Measurements from ENCODE around the gene ATXN1.

DNA sequence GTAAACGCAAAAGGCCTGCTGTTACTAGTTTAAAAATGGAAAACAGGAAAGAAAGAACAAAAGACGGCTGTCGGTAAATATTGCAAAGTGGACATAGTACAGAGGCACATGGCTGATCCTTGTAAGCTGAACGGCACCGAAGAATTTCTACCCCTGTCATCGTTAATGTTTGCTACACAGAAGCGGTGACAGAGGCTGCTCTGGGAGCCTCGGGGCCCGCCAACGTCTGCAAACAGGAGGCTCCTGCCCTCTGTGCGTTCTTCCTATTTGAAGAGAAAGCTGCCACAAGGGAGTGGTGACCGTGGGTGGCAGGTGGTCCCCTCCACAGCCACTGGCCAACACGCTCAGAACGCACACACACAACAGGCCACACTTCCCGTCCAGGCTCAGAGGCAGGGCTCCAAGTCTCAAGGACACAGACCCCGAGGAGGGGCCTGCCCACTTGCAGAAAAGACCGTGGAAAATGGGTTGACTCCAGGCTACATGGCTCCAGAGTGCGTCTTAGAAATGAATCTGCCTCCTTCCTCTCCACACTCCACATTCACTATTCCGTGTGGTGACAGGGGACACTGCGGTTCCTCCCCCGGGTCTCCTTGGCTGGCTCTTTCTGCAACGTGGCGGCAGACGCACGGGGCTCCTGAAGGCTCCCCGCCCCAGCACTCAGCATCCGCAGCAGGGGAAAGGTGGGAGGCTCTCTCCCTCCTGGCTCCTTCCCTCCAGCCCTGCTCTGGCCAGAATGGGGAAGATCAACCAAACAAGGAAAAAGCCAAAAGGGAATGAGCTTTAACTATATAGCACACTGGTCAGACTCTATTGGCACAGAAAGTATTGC, 458.3 kb downstream of the ATXN1 start:
- TF ChIP-seq POLR2AphosphoS5 (IDR thresholded peaks at IDR 0.05; ENCODE audit: low read depth) = no peak
- no peak for TF ChIP-seq JUNB (IDR thresholded peaks at IDR 0.05; ENCODE audit: unreplicated experiment)
- no peak for TF ChIP-seq STAT1 (IDR thresholded peaks at IDR 0.05; ENCODE audit: unreplicated experiment)
- TF ChIP-seq CTCF (conservative IDR thresholded peaks at IDR 0.05; ENCODE audit: low read depth in 2 of 2) = no peak
- TF ChIP-seq CREB1 (CRISPR knock-in tag; IDR thresholded peaks at IDR 0.05; ENCODE audit: low read depth) = no peak

Data from GM23338 (cell line).